Forelimb muscle (tissue), 1 donor: Measurements from ENCODE around the gene APC2. TPM values are rescaled to one million over a fixed set of nuclear protein-coding genes. Genes with fewer than 3 reads are reported as not detected.
"Not testable (repeated sequence)": the region's sequence is repeated elsewhere in the genome, so short reads cannot be mapped to it uniquely, and the experiment has no call there.

Experiments used
- DNase-seq: peaks from one replicate; pipeline ENCODE4 v3.0.0-alpha.2; 2013; ENCODE audit warnings: low read depth
- polyA plus RNA-seq: library from polyadenylated mRNA; unstranded; fragments of 120-200 nt; gene quantifications from one replicate; pipeline ENCODE4 v1.2.1, GENCODE V29; 2013; ENCODE audit not compliant: insufficient read length

The APC2 gene
- polyA plus RNA-seq, 1 donor = 0.91 TPM

DNA sequence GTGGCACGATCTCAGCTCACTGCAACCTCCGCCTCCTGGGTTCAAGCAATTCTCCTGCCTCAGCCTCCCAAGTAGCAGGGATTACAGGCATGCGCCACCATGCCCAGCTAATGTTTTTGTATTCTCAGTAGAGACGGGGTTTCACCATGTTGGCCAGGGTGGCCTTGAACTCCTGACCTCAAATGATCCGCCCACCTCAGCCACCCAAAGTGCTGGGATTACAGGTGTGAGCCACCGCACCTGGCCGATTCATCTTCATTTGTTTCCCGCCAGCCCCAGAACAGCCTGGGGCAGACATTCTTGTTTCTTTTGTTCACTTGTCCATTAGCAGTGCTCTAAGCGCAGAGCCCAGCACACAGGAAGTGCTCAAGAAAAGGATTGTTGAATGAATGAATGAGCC lies 27.1 kb downstream of the APC2 start:
- not testable (repeated sequence) for DNase-seq

- peak; percentile 81 for DNase-seq
Observed at GRCh38 chr19:1478934-1479707, 29.2 kb downstream of the APC2 start, which contains the start of gene C19orf25. C19orf25 (minus strand) TSS chr19:1479215; CDS start chr19:1478903, 312 bp downstream.

DNA sequence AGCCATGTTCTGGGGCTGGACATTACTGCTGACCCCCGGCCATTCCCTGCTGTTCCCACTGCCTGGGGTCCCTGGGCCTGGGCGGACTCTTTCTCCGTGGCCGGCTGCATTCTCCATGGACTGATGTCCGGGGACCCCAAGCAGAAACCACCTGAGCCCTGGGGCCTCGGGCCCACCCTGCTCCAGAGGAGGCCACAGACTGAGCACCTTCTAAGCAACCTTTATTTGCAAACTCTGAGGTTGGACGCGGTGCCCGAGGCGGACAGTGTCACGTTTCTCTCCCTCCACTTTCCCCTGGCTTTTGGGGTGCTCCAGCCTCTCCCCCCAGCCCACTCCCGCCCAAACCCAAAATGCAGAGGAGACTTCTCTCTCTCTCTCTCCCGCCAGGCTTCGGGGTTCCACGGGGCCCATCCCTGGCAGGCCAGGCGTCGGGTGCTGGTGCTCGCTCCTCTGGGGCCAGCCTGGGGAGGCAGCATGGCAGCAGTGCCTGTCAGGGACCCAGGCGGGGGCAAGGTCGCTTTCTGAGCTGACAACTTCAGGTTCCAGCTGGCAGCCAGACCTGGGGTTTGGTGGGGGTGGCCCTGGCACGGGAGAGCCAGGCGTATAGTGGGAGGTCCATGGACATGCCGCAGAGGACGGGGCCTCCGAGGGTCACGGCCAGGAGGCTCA lies 31.4 kb downstream of the APC2 start:
- no peak for DNase-seq

DNA sequence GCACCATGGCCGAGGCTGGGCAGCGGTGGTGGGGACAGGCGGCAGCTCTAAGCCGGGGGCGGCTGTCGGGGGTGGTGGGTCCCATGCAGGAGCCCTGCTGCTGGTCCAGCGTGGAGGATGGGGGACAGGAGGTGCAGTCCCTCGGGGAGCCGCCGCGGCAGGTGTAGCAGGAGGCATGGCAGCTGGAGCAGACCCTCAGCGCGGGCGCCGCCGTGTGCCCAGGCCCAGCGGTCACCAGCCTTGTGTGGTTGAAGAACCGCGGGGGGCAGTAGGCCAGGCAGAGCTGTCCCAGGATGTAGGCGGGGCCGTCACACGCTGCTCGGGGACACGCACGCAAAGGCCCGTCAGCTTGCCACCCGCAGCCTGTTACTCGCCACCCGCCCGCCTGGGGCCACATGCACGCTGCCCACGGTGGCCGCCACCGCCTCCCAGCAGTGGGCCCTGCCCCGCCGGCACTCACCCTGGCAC lies 32.0 kb downstream of the APC2 start:
- no peak for DNase-seq

DNA sequence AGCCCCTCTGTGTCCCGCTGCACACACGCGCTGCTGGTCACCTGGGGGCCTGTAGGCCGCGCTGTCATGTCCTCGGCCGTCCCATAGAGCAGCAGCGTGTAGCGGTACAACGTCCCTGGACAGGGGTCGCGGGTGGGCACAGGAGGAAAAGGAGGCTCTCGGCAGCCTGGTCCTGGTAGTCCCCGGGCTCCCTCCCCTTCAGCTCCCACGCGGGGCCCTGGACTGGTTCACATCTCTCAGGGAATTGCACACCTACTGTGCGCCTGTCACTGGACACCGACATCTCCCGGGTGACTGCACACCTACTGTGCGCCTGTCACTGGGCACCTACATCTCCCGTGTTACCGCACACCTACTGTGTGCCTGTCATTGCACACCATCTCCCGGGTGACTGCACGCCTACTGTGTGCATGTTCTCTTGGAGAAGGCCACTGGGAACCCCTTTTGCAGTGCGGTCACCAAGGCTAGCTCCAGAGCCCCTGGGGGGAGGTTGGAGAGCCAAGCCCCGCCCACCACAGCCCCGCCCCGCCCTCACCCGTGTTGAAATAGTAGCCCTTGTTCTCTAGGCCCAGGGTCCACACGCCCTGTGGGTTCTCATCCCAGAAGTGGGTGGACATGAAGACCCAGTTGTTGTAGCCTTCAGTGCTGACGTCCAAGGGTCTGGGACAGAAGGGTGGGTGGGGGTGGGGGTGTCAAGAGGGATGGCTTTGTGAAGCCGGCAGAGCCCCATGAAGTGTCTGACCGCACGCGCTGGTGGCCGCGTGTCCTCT lies 32.6 kb downstream of the APC2 start:
- no peak for DNase-seq

- no peak for DNase-seq
Observed at GRCh38 chr19:1483131-1483978, 33.4 kb downstream of the APC2 start.

- no peak for DNase-seq
Observed at GRCh38 chr19:1483979-1484428, 34.1 kb downstream of the APC2 start.

DNA sequence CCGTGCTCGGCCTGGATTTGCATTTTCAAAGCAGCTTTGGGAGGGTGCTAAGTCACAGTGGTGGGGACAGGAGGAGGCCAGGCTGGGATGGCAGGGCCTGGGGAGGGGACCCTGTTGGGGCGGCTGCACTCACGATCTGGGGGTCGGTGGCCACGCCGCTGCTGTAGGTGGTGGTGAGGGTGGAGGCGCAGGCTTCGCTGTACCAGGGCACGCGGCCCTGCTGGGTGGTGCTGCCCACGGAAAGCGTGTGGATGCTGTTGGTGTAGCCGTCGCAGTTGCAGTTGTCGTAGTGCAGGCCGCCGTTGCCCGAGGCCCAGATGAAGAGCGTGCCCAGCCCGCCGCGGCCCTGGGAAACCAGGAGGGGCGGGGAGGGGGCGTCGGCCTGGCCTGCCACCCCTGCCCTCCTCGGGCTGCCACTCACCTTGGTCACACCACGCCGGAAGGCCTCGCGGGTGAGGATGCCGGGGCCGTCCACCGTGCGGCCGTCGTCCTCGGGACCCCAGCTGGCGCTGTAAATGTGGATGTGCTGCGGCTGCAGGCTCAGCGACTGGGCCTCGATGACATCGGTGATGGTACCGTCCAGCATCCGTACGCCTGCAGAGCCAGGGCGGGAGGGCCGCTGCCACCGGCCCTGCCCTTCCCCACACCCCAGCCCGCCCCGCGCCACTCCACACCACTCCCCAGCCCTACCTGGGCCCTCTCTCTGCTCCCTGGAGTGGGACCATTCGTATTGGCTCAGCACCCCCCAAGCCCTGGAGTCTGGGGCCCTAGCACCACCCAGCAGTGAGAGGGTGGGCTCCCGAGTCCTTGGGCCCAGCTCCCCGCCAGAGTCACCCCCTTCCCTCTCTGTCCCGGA lies 37.0 kb downstream of the APC2 start:
- no peak for DNase-seq

DNA sequence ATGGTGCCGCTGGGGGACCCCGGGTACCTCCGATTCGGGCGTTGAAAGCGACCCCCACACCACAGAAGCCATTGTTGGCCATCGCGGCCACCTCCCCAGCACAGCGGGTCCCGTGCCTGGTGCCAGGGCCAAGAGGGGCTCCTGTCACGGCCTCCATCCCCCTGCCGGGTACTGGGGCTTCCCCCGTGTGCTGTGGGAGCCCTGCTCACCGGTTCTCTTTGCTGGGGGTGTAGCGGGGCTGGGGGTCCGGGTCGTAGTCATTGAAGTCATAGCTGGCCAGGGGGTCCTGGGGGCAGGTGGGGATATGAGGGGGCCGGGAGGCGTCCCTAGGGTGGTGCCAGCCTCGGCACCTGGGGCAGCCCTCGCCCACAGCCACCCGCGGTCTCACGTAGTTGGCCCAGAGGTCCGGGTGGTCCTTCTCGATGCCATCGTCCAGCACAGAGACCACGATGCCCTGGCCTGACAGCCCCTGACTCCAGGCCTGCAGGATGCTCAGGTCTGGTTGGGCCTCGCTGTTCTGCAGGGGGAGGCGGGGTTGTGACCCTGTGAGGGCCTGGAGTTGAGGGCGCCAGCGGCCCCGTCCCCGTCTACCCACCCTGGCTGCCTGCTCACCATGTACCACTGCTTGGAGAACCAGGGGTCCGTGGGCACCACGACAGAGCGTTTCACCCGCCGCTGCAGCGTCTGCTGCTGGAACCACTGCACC lies 37.8 kb downstream of the APC2 start:
- no peak for DNase-seq

DNA sequence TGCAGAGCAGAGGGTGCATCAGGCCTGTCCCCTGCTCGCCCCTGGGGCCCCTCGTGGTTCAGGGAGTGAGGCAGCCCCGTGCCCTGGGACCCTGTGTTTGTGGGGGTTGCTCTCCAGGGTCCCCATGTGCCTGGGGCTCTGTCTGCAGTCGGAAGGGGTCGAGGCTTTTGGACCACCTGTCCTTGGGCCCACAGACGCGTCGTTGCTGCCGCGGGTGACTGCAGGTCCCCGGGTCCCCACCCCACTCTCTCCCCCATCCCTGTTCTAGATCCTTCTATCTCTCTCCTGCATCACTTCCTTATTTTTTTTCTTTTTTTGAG lies 38.3 kb downstream of the APC2 start:
- DNase-seq = no peak

DNA sequence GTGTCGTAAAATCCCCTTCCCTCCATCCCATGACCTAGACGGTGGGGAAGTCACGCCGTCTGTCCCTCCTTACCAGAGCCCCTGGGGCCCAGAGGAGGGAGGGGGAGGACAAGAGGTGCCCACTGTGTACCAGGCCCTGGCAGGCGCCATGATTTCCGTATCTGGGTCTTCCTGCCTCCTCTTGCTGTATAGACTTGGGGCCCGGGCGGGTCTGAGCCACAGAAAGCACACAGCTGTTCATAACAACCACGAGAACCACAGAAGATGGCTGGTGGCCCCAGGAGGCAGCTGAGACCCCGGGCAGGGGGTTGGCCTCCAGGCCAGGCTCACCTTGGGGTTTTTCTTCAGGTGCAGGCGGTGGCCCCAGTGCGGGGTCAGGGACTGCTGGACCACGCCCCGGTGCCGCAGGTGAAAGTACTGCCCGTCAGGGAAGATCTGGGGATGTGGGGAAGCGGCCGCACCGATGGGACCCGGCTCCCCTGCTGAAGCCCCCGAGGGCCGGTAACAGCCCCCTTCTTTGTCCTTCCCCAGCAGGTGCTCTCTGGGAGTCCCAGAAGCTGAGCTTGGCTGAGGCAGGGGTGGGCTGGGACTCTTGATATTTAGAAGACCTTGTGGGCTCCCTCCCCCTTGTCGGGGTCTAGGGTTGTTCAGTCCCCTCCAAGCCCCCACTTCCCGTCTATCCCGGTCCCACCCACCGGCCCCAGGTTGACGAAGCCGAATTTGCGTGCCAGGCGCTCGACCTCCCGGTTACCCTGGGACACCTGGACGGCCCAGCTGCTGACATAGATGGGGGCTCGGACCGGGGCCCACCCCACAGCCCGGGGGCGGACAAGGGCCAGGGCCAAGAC lies 39.8 kb downstream of the APC2 start:
- DNase-seq = no peak

- DNase-seq = peak; percentile 95
Observed at GRCh38 chr19:1490311-1491113, 40.6 kb downstream of the APC2 start, which contains the start of gene PCSK4. PCSK4 (minus strand) TSS chr19:1490350; CDS start chr19:1490346, 4 bp downstream.

- DNase-seq = no peak
Observed at GRCh38 chr19:1491114-1491848, 41.4 kb downstream of the APC2 start, which contains the start of gene REEP6. REEP6 (plus strand) TSS chr19:1491181; CDS start chr19:1491270, 89 bp downstream.

DNA sequence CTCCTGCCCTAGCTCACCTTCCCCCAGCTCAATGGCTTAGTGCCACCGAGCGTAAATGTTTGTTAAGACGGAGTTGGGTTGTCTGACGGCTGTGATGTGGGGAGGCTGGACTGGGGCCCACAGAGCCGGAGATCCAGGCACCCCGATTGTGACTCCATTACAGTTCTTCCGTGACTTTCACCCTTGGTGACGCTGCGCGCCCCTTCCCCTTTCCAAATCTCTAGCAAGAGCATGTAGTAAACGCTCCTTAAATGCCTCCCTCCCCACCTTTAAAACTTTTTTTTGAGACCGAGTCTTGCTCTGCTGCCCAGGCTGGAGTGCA lies 41.9 kb downstream of the APC2 start:
- no peak for DNase-seq

DNA sequence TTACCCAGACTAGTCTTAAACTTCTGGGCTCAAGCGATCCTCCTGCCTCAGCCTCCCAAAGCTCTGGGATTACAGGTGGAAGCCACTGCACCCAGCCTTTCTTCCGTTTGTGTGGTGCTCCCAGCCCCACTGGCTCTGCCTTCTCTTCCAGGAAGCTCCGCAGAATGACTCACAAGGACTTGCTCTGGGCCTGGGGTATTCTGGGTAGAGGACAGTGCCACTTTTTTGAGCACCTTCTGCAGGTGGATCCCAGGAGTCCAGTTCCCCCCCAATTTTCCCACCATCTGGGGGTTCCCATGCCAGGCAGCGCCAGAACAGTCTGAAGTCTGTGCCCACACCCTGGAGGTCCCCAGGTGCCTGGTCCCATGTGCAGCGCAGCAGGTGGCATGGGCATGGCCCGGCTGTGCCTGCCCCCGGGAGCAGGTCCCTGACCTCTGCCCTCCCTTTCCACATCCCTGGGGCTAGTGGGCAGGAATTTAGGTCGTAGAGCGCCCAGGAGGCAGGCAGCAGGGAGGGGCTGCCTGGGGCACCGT lies 42.6 kb downstream of the APC2 start:
- no peak for DNase-seq

DNA sequence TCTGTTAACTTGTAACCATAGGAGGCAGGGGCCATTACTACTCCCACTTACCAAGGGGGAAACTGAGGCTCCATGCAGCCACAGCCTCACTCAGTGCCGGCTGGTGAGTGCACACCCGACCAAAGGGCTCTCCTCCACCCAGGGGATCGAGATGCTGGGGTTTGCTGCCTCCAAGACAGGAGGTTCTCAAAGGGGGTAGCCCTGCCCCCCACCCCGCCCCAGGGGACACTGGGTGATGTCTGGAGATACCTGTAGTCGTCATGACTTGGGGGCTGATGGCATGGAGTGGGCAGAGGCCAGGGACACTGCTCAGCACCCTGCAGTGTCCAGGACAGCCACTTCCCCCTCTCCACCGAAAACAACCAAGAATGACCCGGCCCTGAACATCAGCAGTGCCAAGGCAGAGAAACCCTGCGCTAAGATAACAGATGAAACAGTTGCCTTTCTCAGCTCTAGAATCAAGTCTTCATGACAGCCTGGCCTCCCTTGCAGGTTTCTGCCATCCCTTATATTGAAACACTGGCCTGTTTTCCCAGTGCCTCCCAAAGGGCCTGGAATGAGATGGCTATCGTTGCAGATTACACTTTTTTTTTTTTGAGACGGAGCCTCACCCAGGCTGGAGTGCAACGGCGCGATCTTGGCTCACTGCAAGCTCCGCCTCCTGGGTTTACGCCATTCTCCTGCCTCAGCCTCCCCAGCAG lies 44.3 kb downstream of the APC2 start:
- no peak for DNase-seq
